Renal cortical epithelial cell (primary cell): ENCODE results near the gene AMELX. TPM values are rescaled to one million over a fixed set of nuclear protein-coding genes. Genes with fewer than 3 reads are reported as not detected.

Experiments used
- DNase-seq: peaks from one replicate; pipeline ENCODE4 v3.0.0-alpha.2; 2011; ENCODE audit warnings: low read depth
- total RNA-seq: library from RNA; depleted of rRNA; stranded (reverse); fragments of >200 nt; gene quantifications from 2 replicates; pipeline ENCODE4 v1.2.3, GENCODE V29; 2014

AMELX gene
- not detected in 2 replicates for total RNA-seq

DNA sequence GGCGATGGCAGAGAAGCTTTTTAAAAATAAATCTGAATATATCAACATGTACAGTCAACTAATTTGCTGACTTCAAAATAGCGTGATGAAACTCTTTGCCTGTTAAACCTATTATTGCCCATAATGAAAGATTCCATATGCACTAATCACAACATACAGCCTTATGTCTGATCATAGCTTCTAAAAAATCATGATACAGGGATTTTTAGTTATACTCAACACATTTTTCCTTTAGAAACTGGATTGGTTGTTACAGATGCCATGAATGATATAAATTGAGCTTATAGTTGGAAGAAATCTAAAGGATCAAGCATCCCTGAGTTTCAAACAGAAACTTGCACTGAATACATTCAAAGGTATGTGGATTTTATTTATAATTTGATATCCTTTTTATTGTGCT is at the start of gene AMELX:
Gene AMELX (plus strand): TSS at position 301 of the 400 bp plus-strand sequence. CDS start 1,376 bp downstream, outside the sequence.
- no peak for DNase-seq

GRCh38 chrX:11244636-11245035 is 48.6 kb upstream of the AMELX start:
- no peak for DNase-seq

DNA sequence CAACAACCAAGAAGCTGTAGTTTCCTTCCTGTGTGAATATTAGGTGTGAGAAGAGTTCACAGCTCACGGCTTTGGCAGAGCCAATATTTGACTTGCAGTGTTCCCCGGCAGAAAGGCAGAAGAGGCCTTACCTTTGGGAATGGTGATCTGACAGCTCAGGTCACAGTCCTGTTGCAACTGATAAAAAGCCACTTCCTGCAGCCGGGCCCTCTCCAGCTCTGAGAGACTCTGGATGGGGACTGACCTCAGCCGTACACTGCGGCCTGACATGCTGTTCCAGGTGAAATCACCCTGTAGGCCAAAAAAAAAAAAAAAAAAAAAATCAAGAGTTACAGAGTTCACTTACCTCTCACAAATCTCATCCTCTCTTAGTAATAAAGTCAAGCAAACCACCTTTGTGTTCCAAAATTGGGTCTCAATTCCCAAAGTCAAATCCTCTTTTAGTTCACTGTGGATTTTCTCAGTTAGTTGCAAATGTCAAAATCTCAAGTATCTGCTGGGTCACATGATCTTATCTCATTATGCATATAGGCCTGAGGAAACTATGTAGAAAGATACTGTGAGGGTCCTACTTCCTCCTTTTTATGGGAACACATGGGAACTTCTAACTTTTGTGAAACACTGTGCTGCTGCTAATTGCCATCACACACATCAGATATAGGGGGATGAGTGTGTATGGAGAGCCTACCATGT is 38.6 kb upstream of the AMELX start:
- DNase-seq = no peak

GRCh38 chrX:11257290-11257689 is 35.9 kb upstream of the AMELX start:
- DNase-seq = no peak

DNA sequence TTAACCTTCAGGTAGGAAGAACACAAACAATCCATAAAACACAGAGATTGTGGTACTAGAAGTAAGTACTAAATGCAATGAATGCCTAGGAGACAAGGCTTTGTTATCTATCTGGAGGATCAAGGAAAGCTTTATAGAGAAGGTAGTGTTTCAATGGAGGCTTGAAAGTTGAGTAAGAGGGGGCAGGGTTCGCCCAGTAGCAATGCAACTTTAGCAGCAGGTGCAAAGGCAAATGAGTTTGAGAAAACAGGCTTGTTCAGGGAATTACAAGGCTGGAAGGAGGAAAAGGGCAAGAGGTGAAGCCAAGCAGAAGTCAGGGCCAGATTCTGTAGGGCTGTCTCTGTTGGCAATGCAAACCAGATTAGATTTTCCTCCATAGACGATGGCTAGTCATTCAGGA is 35.5 kb upstream of the AMELX start:
- no peak for DNase-seq

- no peak for DNase-seq
Observed at GRCh38 chrX:11259437-11259836, 33.8 kb upstream of the AMELX start.

DNA sequence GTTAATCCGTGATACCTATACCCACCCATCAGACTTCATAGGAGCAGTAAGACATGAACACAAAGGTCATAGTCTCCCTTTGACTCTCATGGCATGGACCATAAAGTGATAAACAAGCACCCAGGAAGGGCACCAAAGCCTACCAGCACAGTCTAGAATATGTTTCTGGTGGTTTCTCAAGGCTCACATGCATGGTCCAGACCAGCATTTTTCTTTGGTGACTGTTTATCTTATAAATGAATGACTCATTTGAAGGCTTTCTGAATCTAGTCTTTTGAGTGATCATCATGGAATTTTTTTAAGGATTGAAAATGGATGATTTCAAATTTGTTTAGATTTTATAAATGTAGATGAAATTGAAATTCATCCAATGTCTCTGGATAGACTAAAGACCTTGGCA is 32.0 kb upstream of the AMELX start:
- peak; percentile 57 for DNase-seq

DNA sequence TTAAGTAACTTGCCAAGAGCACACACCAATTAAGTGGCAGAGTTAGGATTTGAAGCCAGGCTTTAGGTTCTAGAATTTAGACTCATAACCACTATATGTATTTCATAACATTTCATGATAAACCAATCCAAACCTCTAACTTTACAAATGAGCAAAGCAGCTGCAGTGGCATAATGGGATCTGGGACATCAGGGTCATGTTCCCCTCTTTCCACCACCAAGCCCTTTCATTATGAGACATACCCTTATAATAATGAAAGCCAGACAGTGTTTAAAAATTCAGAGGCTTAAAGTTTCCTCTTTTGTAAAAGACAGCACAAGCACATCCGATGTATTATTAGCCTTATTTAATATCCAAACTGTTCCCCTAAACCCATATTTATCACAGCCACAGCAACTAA is 28.3 kb upstream of the AMELX start:
- no peak for DNase-seq

GRCh38 chrX:11265352-11265751 is 27.9 kb upstream of the AMELX start:
- no peak for DNase-seq

DNA sequence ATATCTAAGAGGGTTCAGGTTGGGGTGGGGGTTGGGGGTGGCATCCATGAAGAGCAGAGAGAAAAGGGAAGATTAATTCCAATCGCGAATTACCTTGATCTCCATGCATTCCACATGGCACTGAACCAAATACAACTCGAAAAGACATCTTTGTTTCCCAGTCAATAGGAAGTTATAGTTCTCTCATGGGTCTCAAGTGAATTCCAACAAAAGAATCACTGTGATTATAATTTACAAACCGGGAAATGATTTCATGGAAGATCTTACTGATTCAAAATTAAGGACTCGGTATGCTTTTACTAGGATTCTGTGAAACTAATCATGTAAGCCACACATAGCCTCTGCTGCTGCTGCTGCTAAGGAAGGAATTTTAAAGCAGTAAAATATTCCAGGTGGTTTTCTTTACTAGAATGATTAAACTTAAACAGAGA is 26.6 kb upstream of the AMELX start:
- DNase-seq = no peak

DNA sequence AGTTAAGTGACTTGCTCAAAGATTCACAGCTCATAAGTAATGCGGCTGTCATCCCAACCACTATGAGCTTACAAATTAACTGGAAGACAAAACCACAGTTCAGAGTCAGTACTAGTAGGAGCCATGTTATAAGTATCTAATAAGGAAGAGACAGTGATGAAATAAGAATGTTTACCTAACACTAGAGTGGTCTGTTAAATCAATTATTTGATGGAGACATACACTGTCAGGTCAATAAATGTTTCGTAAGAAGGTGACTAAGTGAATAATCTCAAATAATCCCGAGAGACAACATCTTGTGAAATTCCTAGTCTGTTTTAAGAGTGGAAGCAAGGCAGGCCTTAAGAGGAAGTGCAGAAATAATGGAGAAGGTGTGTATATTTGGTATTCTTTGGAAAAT is 25.8 kb upstream of the AMELX start:
- peak; percentile 83 for DNase-seq

- no peak for DNase-seq
Observed at GRCh38 chrX:11269006-11269405, 24.2 kb upstream of the AMELX start.

GRCh38 chrX:11269996-11270395 is 23.2 kb upstream of the AMELX start:
- DNase-seq = no peak

DNA sequence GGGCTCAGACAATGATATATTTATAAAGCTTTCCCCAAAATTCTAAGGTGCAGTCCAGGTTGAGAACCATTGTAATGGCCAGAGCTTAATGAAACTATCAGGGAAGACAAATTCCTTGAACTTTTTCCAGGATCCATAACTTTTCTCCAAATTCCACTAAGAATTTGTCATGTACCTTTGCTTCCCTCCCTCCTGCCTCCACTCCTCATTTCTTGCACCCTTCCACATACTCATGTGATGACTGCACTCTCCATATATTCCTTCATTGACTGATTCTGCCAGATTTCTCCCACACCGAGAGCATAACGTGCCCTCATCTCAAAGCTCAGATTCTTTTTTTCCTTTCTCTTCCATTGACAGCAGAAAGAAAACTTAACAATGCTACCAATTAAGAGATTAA is 20.9 kb upstream of the AMELX start:
- no peak for DNase-seq

GRCh38 chrX:11272863-11273262 is 20.4 kb upstream of the AMELX start:
- no peak for DNase-seq

DNA sequence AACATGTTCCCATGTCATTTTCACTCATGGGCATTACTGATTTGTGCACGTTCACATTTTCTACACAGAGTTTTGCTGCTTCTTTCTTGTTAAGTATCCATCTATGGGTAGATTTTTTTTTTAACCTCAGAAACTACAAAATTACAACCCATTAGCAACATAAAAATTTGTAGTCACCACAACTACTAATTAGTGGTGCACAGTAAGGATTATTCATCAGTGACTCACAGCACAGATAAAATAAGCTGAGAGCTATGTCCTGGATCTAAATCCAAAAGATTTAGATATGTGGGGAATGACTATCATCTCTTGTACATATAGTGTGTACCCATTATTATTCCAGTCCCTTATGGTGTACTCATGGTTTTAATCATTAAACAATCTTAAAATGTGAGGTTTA is 19.7 kb upstream of the AMELX start:
- peak; percentile 62 for DNase-seq

GRCh38 chrX:11282043-11282442 is 11.2 kb upstream of the AMELX start:
- no peak for DNase-seq

- no peak for DNase-seq
Observed at GRCh38 chrX:11285651-11286050, 7.6 kb upstream of the AMELX start.

DNA sequence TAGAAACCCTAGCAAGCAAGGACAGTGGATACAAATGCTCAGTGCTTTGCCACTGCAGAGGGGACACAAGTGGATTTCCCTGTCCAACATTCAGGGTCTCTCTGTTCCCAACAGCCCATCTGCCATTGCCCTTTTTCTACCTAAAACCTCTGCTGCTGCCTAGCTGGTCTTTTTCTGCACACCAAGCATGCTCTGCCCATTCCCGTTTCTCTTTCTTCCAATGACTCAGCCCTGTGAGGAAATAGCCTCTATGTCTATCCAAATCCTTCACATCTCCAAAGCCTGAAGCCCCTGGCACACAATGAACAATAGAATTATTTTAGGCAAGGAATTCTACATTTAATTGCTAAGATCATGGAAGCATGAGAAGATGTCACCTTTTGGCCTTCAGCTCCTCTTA is 5.7 kb upstream of the AMELX start:
- peak; percentile 21 for DNase-seq

DNA sequence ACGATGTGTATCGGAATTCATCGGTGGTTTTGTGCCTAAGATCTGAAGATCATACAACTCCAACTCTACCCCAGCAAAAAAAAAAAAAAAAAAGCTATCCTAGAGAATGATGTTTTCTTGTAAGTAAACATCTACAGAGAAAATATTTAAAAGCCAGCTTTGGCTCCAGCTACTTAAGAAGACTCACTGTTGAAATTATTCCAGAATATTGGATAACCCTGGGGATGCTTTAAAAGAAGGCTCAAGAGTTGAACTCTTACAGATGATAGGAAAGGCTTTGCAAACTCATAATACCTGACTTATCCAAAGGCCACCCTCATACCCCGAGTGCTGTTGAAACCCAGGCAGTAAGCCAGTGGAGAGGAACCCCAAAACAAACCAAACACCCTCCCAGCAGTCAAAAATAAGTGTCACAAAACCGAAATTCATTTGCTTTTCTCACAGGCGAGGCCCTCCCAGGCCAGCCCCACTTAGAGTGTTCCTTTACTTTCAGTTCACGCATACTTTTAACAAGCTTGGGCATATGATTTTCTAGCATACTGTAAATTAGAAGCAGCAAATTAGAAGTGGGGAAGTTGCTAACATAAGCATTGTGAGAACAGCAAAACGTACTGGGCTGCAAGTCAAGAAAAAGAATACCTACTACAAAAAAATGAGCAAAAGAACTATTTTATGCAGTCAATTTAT is 2.7 kb upstream of the AMELX start:
- DNase-seq = no peak

GRCh38 chrX:11296051-11296450 is 2.8 kb downstream of the AMELX start:
- DNase-seq = no peak

DNA sequence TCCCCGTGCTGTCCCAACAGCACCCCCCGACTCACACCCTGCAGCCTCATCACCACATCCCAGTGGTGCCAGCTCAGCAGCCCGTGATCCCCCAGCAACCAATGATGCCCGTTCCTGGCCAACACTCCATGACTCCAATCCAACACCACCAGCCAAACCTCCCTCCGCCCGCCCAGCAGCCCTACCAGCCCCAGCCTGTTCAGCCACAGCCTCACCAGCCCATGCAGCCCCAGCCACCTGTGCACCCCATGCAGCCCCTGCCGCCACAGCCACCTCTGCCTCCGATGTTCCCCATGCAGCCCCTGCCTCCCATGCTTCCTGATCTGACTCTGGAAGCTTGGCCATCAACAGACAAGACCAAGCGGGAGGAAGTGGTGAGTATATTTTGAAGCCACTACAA is 5.4 kb downstream of the AMELX start:
- no peak for DNase-seq

- DNase-seq = peak; percentile 6
Observed at GRCh38 chrX:11304829-11305228, 11.6 kb downstream of the AMELX start.

GRCh38 chrX:11305641-11306040 is 12.4 kb downstream of the AMELX start:
- DNase-seq = no peak
